AG09319 (cell line): Measurements from ENCODE around the gene RHOXF2.
"Not testable (repeated sequence)": the region's sequence is repeated elsewhere in the genome, so short reads cannot be mapped to it uniquely, and the experiment has no call there.

Source experiments
- DNase-seq: peaks from one replicate; pipeline ENCODE4 v3.0.0-alpha.2; 2010; ENCODE audit warnings: low read depth; ENCODE audit errors: extremely low read depth
- TF ChIP-seq, protein P1 (sequence below): IDR thresholded peaks from 2 replicates; pipeline ENCODE4 v1.5.1; 2011; ENCODE audit warnings: low read depth, mild to moderate bottlenecking, inconsistent platforms, low read length, moderate library complexity

Gene RHOXF2

DNA sequence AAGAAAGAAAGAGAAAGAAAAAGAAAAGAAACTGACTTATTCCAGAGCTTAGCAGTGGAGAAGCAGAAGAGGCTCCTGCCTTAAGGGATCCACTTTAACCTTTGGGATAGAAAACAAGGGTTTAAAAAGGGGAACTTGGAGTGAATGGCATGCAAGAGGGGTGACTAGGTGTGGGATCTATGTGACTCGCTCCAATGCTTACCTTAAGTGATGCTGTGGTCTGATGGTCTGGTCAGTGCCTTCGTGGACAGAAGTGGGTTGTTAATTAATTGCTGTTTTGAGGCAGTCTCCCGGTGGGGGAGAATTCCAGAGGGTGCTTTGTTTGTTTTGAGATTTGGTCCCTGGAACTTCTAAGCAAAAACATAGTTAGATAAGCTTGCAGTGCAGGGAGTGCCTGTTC lies 21.6 kb upstream of the RHOXF2 start:
- TF ChIP-seq, protein P1, sequence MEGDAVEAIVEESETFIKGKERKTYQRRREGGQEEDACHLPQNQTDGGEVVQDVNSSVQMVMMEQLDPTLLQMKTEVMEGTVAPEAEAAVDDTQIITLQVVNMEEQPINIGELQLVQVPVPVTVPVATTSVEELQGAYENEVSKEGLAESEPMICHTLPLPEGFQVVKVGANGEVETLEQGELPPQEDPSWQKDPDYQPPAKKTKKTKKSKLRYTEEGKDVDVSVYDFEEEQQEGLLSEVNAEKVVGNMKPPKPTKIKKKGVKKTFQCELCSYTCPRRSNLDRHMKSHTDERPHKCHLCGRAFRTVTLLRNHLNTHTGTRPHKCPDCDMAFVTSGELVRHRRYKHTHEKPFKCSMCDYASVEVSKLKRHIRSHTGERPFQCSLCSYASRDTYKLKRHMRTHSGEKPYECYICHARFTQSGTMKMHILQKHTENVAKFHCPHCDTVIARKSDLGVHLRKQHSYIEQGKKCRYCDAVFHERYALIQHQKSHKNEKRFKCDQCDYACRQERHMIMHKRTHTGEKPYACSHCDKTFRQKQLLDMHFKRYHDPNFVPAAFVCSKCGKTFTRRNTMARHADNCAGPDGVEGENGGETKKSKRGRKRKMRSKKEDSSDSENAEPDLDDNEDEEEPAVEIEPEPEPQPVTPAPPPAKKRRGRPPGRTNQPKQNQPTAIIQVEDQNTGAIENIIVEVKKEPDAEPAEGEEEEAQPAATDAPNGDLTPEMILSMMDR: no peak
- DNase-seq: no peak

DNA sequence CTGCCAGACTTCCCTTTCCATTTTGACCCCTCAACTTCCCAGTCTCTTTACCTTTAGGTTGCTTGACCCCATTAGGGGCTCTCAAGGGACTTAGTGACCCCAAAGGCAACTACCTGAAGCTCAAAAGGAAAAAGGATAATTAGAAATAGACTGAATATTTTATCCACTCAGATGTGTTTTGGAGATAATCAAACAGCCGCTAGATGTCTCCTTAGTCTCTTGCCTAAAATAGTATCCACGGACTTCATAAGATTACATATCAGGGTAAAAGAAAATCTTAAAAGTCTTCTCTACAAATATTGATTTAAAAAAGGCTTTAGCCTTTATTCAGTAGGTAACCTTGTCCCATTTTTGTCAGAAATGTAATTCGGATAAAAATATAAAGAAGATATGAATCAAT lies 21.0 kb upstream of the RHOXF2 start:
- no peak for DNase-seq
- TF ChIP-seq, protein P1: no peak; the same call in 1 of the 2 replicates

DNA sequence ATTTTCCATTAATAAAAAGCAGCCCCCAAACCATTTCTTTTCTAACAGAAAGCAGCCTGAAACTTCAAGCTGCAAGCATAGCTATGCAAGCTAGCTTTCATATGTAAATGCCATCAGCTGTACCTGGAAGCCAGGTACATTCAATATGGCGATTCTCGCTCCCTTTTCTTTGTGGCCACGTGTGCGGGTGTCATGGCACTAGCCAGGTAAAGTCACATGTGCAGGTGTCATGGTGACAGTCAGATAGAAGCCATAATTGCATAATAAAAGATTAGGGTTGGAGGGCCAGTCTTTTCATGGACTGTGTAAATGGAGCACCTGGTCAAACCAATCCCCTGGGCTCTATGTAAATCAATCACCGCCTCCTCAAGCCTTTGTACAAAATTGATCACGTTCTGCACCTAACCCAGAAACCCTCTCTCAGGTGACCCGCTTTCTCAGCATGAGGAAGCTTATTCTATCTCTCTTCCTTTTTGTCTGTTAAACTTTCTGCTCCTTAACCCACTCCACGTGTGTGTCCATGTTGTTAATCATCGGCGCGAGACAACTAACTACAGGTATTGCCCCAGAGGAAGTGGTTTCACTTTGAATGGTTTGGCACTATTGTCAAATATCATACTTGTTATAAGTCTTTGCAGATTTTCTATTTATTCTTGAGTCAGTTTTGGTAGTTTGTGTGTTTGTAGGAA lies 18.0 kb upstream of the RHOXF2 start:
- DNase-seq: no peak
- TF ChIP-seq, protein P1: no peak

DNA sequence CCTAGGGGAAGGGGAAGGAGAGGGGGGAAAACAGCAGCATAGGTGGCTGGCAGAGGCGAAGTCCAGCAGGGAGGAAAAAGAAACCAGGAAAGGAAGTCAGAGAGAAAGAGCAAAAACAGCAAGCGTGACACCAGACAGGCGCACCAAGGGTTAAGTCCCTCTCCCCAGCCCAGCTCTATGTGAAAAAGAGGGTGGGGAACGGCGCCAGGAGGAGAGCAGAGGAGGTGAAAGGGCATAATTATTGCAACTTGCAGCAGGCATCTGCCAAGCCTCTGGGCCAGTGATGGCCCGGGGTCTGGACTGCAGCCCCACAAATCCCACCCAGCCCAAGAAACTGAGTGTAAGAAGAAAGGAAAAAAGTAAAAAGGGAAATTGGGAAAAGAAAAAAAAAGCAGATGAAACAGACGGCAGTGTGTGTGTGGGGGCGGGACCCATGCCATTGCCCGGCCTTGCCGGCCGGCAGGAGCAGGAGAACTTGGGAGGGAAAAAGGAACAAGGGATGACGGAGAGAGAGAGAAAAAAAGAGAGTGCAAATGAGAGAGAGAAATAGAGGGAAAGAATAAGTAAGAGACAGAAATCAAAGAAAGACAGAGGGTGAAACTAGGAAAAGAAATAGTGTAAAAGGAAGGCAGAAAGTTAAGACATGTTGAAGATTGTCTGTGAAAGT lies 14.1 kb upstream of the RHOXF2 start:
- no peak for DNase-seq
- TF ChIP-seq, protein P1: no peak

DNA sequence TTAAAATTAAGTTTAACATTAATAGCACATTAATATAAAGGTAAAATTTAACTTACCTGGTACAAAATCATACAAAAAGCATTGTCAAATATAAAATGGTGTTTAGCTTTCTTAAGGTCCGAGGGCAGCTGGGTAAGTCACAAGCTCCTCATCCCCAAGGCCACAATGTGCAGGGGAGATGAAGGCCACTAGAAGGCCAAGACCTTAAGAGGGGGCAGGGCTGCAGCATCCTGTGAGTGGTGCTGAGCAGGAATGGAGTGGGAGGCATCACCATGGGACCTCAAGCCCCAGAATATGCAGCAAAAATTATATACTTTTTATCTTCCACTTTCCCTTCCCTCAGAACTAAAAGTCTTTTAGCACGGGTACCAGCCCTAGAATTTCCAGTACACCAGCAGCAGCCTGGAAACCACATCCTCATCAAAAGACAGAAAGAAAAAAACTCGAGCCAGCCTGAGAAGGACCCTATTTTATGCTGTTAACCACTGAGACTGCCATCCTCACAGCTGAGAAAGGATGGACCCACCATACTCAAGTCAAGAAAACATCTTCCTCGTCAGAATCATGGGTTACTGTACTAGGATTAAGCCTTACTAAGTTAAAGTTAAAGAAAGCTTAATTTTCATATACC lies 13.0 kb upstream of the RHOXF2 start:
- no peak for DNase-seq
- TF ChIP-seq, protein P1: no peak

DNA sequence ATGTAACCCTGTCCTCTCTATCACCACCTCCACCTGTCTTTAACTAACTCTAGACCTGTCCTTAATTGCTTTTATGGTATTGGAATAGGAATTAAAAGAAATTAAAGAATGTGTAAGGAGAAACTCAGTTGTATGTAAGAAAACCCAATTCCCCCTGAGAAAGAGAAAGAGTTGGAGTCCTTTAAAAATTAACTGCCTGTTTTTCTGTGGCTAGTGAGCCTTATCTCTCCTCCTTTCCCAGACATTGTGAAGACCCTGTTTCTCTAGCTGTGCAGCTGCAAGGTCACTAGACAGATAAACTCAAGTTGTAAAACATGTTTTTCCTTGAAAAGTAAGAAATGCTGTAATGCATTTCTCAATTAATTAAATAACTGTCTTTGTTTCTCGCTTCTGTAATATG lies 12.1 kb upstream of the RHOXF2 start:
- DNase-seq: not testable (repeated sequence)

DNA sequence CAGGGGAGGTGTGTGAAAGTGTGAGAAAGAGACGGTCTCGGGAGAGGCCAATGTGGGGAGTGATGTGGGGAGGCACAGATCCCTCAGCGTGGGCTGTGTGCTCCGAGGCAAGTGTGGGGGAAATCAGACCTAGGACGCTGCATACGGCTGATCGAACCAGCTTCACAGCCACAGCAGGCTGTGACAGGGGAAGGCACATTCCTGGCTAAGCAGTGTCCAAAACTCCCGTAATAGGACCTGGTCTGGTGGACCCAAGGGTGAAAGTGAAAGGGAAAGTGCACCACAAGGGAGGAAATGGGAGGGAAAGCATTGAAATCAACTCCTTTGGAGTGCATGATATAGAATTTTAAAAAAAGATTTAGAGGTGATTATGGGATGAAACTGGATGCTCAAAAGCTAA lies 10.9 kb upstream of the RHOXF2 start:
- no peak for DNase-seq
- TF ChIP-seq, protein P1: no peak

DNA sequence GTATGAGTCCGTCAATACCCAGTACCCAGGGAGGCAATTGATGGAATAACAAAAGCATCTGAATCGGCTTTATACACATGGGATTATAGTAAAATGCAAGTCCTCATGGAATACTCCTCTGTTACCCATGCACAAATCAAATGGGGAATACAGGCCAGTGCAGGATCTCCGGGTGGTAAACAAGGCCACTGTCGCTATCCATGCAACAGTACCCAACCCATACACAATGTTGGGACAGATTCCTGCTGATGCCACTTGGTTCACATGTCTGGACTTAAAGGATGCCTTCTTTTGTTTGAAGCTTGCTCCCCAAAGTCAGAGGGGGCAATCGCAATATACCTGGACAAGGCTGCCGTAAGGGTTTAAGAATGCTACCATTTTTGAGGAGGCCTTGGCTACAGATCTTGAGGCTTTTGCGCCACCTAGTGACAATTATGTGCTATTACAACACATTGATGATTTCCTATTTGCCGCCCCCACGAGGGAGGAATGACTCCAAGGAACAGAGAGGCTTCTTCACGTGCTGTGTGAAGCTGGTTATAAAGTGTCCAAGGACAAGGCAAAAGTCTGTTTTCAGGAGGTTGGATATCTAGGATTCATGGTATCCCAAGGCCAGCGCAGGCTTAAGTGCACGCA lies 8.2 kb upstream of the RHOXF2 start:
- DNase-seq: not testable (repeated sequence)

DNA sequence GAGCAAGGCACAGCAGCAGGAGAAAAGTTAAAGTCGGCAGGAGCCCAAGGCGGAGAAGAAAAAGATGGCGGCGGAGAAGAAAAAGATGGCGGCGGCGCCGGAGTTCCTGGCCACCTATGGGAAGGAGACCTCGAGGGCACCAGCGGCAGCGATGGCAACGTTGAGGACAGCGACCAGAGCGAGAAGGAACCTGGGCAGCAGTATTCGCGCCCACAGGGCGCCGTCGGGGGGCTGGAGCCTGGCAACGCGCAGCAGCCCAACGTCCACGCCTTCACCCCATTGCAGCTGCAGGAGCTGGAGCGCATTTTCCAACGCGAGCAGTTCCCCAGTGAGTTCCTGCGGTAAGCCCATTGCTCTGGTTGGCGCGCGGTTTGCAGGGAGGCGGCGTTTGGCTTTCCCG lies 673 bp downstream of the RHOXF2 start:
- not testable (repeated sequence) for DNase-seq

DNA sequence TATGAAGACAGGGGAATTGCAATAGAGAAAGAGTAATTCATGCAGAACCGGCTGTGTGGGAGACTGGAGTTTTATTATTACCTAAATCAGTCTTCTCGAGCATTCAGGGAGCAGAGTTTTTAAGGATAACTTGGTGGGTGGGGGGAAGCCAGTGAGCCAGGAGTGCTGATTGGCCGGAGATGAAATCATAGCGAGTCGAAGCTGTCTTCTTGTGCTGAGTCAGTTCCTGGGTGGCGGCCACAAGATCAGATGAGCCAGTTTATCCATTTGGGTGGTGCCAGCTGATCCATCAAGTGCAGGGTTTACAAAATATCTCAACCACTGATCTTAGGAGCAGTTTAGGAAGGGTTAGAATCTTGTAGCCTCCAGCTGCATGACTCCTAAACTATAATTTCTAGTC lies 34.8 kb downstream of the RHOXF2 start:
- DNase-seq: not testable (repeated sequence)

DNA sequence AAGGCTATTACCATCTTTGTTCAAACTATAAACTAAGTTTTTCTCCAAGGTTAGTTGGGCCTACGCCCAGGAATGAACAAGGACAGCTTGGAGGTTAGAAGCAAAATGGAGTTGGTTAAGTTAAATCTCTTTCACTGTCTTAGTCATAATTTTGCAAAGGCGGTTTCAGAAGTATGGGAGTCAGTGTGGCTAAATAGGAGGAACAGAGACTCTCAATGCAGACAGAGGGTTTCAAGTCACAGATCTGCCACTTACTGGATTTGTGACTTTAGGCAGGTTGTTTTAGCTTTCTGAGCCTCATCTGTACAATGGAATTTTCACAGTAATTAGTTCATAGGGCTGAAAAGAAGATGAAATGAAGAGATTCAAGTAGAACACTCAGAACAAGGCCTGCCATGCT lies 35.3 kb downstream of the RHOXF2 start:
- not testable (repeated sequence) for DNase-seq

DNA sequence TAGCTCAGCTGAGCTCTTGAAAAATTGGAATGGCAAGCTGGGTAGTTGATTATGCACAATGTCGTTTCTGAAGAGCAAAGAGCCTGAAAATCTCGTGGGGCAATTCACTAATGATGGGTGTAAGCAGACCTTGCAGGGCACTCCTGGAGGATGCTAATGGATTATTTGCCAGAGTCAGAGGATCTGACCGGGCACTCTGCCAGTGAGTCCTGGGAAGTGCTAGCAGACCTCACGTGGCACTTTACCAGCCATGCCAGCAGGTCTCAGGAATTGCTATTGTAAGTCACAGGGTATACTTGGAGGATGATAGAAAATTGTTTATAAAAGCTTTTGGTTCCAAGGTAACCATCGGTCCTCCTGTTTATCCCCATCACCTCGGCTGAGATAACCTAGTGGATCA lies 37.4 kb downstream of the RHOXF2 start:
- not testable (repeated sequence) for DNase-seq
